Endodermal cell (in vitro differentiated cells): Measurements from ENCODE around the gene TIGIT. TPM values are rescaled to one million over a fixed set of nuclear protein-coding genes. Genes with fewer than 3 reads are reported as not detected.

Source experiments
- DNase-seq: peaks from one replicate; pipeline ENCODE4 v3.0.0-alpha.2; 2017
- H3K27ac ChIP-seq: 2 replicates; pipeline ENCODE4 v1.5.1; 2013; ENCODE audit warnings: mild to moderate bottlenecking, low read depth, low read length, moderate library complexity
- H3K27me3 ChIP-seq: 2 replicates; pipeline ENCODE4 v1.6.1; 2013; ENCODE audit warnings: mild to moderate bottlenecking, low read length, moderate library complexity; ENCODE audit not compliant: insufficient read depth, control insufficient read depth, poor library complexity, severe bottlenecking
- H3K36me3 ChIP-seq: 2 replicates; pipeline ENCODE4 v1.7.0; 2013; ENCODE audit warnings: mild to moderate bottlenecking, low read length, moderate library complexity; ENCODE audit not compliant: control insufficient read depth, insufficient read depth
- H3K4me1 ChIP-seq: one replicate; pipeline ENCODE4 v1.7.0; 2013; ENCODE audit warnings: low read length; ENCODE audit not compliant: control insufficient read depth, insufficient read depth
- H3K4me3 ChIP-seq: 2 replicates; pipeline ENCODE4 v1.5.1; 2013; ENCODE audit warnings: mild to moderate bottlenecking, low read length, moderate library complexity
- H3K9ac ChIP-seq: 2 replicates; pipeline ENCODE4 v1.6.1; 2013; ENCODE audit warnings: mild to moderate bottlenecking, low read length, moderate library complexity; ENCODE audit not compliant: poor library complexity, severe bottlenecking; ENCODE audit errors: extremely low read depth
- H3K9me3 ChIP-seq: 2 replicates; pipeline ENCODE4 v1.6.1; 2013; ENCODE audit warnings: mild to moderate bottlenecking, low read length, moderate library complexity; ENCODE audit not compliant: control insufficient read depth
- H3K27ac Mint-ChIP-seq: 2 replicates; pipeline ENCODE4 v1.8.0; 2020; ENCODE audit warnings: mixed read lengths
- H3K27me3 Mint-ChIP-seq: 2 replicates; pipeline ENCODE4 v1.8.0; 2021; ENCODE audit warnings: mild to moderate bottlenecking, mixed read lengths; ENCODE audit not compliant: insufficient read depth
- H3K36me3 Mint-ChIP-seq: 2 replicates; pipeline ENCODE4 v1.8.0; 2020; ENCODE audit warnings: low read depth, mixed read lengths
- H3K4me1 Mint-ChIP-seq: 2 replicates; pipeline ENCODE4 v1.8.0; 2020; ENCODE audit warnings: mixed read lengths
- H3K4me3 Mint-ChIP-seq: 2 replicates; pipeline ENCODE4 v1.8.0; 2020; ENCODE audit warnings: mild to moderate bottlenecking, moderate library complexity, mixed read lengths
- H3K9me3 Mint-ChIP-seq: 2 replicates; pipeline ENCODE4 v1.8.0; 2020; ENCODE audit warnings: mild to moderate bottlenecking, mixed read lengths
- CTCF ChIP-seq: fragments of 200-600 bp; sonication (generic); conservative IDR thresholded peaks from 2 replicates; pipeline ENCODE4 v1.5.0; 2021; ENCODE audit warnings: antibody characterized with exemption, mild to moderate bottlenecking
- WGBS, 2 experiments: methylation state at CpG; one replicate each; pipeline versions ENCODE4 v1.1.5 to v1.1.7; 2013; ENCODE audit warnings: missing lambda C conversion rate in 2 of 2, mixed read lengths in 1 of 2; ENCODE audit not compliant: insufficient coverage in 1 of 2, insufficient read length in 1 of 2; 5-methylcytosine and 5-hydroxymethylcytosine counted together
- total RNA-seq, 2 donors: library from RNA; stranded (reverse); fragmentation: NEBNext Ultra II Directional in 1 of 2; extraction: Animal tissue kit (Norgen Biotek cat#: 25700) in 1 of 2; gene quantifications; 2 replicates in 1 of 2; 3 replicates in 1 of 2; pipeline ENCODE4 v1.2.1, GENCODE V29; 2021

TIGIT gene
- total RNA-seq, 2 donors from 2014 or later = not detected

GRCh38 chr3:114294940-114295480 is 1.2 kb downstream of the TIGIT start:
- Histone ChIP-seq H3K4me3 (no peak overlapping the region), H3K27me3 (no peaks in the 10 kb centered on the region), H3K36me3 (no peaks in the 10 kb centered on the region), H3K27ac (no peak overlapping the region), H3K4me1 (no peaks in the 10 kb centered on the region), H3K9me3 (no peaks in the 10 kb centered on the region), H3K9ac (no peak overlapping the region)
- no peak for DNase-seq
- Mint-ChIP-seq H3K9me3 (no peaks in the 10 kb centered on the region), H3K36me3 (no peaks in the 10 kb centered on the region), H3K4me1 (peaks cover 5% of the 10 kb centered on the region), H3K27ac (no peak overlapping the region), H3K4me3 (no peak overlapping the region), H3K27me3 (no peaks in the 10 kb centered on the region)
- 83 to 84% methylated on average over 4 to 6 of the region's 6 CpGs for WGBS, 2 experiments
- TF ChIP-seq CTCF = no peak

GRCh38 chr3:114295946-114296345 is 2.1 kb downstream of the TIGIT start:
- no peak for TF ChIP-seq CTCF
- Histone ChIP-seq H3K36me3 (no peaks in the 10 kb centered on the region), H3K4me3 (no peak overlapping the region), H3K27me3 (no peaks in the 10 kb centered on the region), H3K27ac (no peak overlapping the region), H3K4me1 (no peaks in the 10 kb centered on the region), H3K9me3 (no peaks in the 10 kb centered on the region), H3K9ac (no peak overlapping the region)
- Mint-ChIP-seq H3K4me3 (no peak overlapping the region), H3K9me3 (no peaks in the 10 kb centered on the region), H3K4me1 (peaks cover 5% of the 10 kb centered on the region), H3K36me3 (no peaks in the 10 kb centered on the region), H3K27ac (no peak overlapping the region), H3K27me3 (no peaks in the 10 kb centered on the region)
- WGBS, 2 experiments = 87 to 100% methylated on average over 2 of the region's 2 CpGs
- DNase-seq = no peak

- Mint-ChIP-seq H3K4me3 (no peak overlapping the region), H3K27ac (no peak overlapping the region), H3K36me3 (no peaks in the 10 kb centered on the region), H3K4me1 (peaks cover 2% of the 10 kb centered on the region), H3K27me3 (no peaks in the 10 kb centered on the region), H3K9me3 (no peaks in the 10 kb centered on the region)
- Histone ChIP-seq H3K4me1 (no peaks in the 10 kb centered on the region), H3K27ac (no peak overlapping the region), H3K9me3 (no peaks in the 10 kb centered on the region), H3K27me3 (no peaks in the 10 kb centered on the region), H3K9ac (no peak overlapping the region), H3K36me3 (no peaks in the 10 kb centered on the region), H3K4me3 (no peak overlapping the region)
- TF ChIP-seq CTCF = peak; percentile 78
- peak; percentile 81 for DNase-seq
- 75 to 82% methylated on average over 9 to 13 of the region's 13 CpGs for WGBS, 2 experiments
These were observed 5.6 kb downstream of the TIGIT start for GRCh38 chr3:114299421-114299820.
